GM23338 (cell line): ENCODE data around the gene LMBR1. TPM values are rescaled to one million over a fixed set of nuclear protein-coding genes. Genes with fewer than 3 reads are reported as not detected.

Source experiments
- ATAC-seq: fragments of 200-7000 bp; cut with Tn5 transposase; 3 replicates; pipeline ENCODE4 v1.9.1; 2020
- DNase-seq: peaks from one replicate; pipeline ENCODE4 v3.0.0-alpha.2; 2015; ENCODE audit warnings: low spot score
- H2AFZ ChIP-seq: fragments of 200-600 bp; sonication (generic); 2 replicates; pipeline ENCODE4 v1.8.0; 2016; ENCODE audit warnings: antibody characterized with exemption, mild to moderate bottlenecking, moderate library complexity
- H3F3A ChIP-seq: fragments of 200-600 bp; sonication (generic); replicated peaks from 2 replicates; pipeline ENCODE4 v1.8.0; 2017; ENCODE audit warnings: antibody characterized with exemption, mixed run types, low read depth
- H3K27ac ChIP-seq: fragments of 200-600 bp; sonication (generic); 2 replicates; pipeline ENCODE4 v1.6.1; 2016; ENCODE audit warnings: low read depth
- H3K27me3 ChIP-seq: fragments of 200-600 bp; sonication (generic); 2 replicates; pipeline ENCODE4 v1.8.0; 2016; ENCODE audit warnings: mild to moderate bottlenecking, mixed run types, moderate library complexity; ENCODE audit not compliant: insufficient read depth
- H3K36me3 ChIP-seq: fragments of 200-600 bp; sonication (generic); 2 replicates; pipeline ENCODE4 v1.8.0; 2016; ENCODE audit warnings: mild to moderate bottlenecking; ENCODE audit not compliant: insufficient read depth
- H3K4me1 ChIP-seq: fragments of 200-600 bp; sonication (generic); 2 replicates; pipeline ENCODE4 v1.8.0; 2016; ENCODE audit warnings: mild to moderate bottlenecking, moderate library complexity; ENCODE audit not compliant: insufficient read depth
- H3K4me2 ChIP-seq: fragments of 200-600 bp; sonication (generic); 2 replicates; pipeline ENCODE4 v1.7.1; 2017; ENCODE audit warnings: mixed run types
- H3K4me3 ChIP-seq: fragments of 200-600 bp; sonication (generic); 2 replicates; pipeline ENCODE4 v1.6.1; 2016; ENCODE audit warnings: mixed run types
- H3K79me2 ChIP-seq: fragments of 200-600 bp; sonication (generic); replicated peaks from 2 replicates; pipeline ENCODE4 v1.8.0; 2017; ENCODE audit warnings: mild to moderate bottlenecking; ENCODE audit not compliant: insufficient read depth
- H3K9me2 ChIP-seq: fragments of 200-600 bp; sonication (generic); 2 replicates; pipeline ENCODE4 v1.8.0; 2017; ENCODE audit not compliant: insufficient read depth
- H4K20me1 ChIP-seq: fragments of 200-600 bp; sonication (generic); replicated peaks from 2 replicates; pipeline ENCODE4 v1.8.0; 2017; ENCODE audit warnings: mild to moderate bottlenecking; ENCODE audit not compliant: insufficient read depth
- H3K27ac Mint-ChIP-seq: 2 replicates; pipeline ENCODE4 v1.8.0; 2020; ENCODE audit warnings: inconsistent platforms, mild to moderate bottlenecking, moderate library complexity, mixed read lengths
- H3K27me3 Mint-ChIP-seq: 3 replicates; pipeline ENCODE4 v1.8.0; 2022; ENCODE audit warnings: low read depth, mild to moderate bottlenecking, moderate library complexity, mixed read lengths, inconsistent platforms; ENCODE audit not compliant: insufficient read depth, poor library complexity
- H3K36me3 Mint-ChIP-seq: 3 replicates; pipeline ENCODE4 v1.8.0; 2021; ENCODE audit warnings: low read depth, mild to moderate bottlenecking, inconsistent platforms, moderate library complexity, mixed read lengths
- H3K4me1 Mint-ChIP-seq: 3 replicates; pipeline ENCODE4 v1.8.0; 2020; ENCODE audit warnings: mild to moderate bottlenecking, inconsistent platforms, mixed read lengths
- H3K4me3 Mint-ChIP-seq: 3 replicates; pipeline ENCODE4 v1.8.0; 2021; ENCODE audit warnings: moderate library complexity, mild to moderate bottlenecking, inconsistent platforms, mixed read lengths
- H3K9me3 Mint-ChIP-seq: 3 replicates; pipeline ENCODE4 v1.8.0; 2020; ENCODE audit warnings: moderate library complexity, mild to moderate bottlenecking, inconsistent platforms, mixed read lengths
- CREB1 ChIP-seq: fragments of 250-450 bp; sonication (Bioruptor Pico); IDR thresholded peaks from 2 replicates; pipeline ENCODE4 v1.5.0; 2020; ENCODE audit warnings: low read depth, mild to moderate bottlenecking, moderate library complexity
- EZH2 ChIP-seq: fragments of 200-600 bp; sonication (generic); IDR thresholded peaks from one replicate; pipeline ENCODE4 v1.8.0; 2017; ENCODE audit warnings: antibody characterized with exemption, mild to moderate bottlenecking, low read depth; ENCODE audit not compliant: unreplicated experiment
- EZH2phosphoT487 ChIP-seq: fragments of 200-600 bp; sonication (generic); IDR thresholded peaks from one replicate; pipeline ENCODE4 v1.8.1; 2018; ENCODE audit warnings: antibody characterized with exemption; ENCODE audit not compliant: unreplicated experiment
- JUNB ChIP-seq: IDR thresholded peaks from one replicate; pipeline ENCODE4 v1.6.1; 2016; ENCODE audit warnings: antibody characterized with exemption; ENCODE audit not compliant: unreplicated experiment
- NANOG ChIP-seq: IDR thresholded peaks from 2 replicates; pipeline ENCODE4 v1.6.1; 2016; ENCODE audit warnings: antibody characterized with exemption, borderline replicate concordance
- POLR2AphosphoS5 ChIP-seq: IDR thresholded peaks from 2 replicates; pipeline ENCODE4 v1.6.1; 2016; ENCODE audit warnings: antibody characterized with exemption, low read depth
- STAT1 ChIP-seq: IDR thresholded peaks from one replicate; pipeline ENCODE4 v1.6.1; 2016; ENCODE audit warnings: antibody characterized with exemption; ENCODE audit not compliant: unreplicated experiment
- ZNF114 ChIP-seq: fragments of 250-450 bp; sonication (Bioruptor Pico); IDR thresholded peaks from 2 replicates; pipeline ENCODE4 v1.5.0; 2020; ENCODE audit warnings: mild to moderate bottlenecking, moderate library complexity
- ZNF331 ChIP-seq: fragments of 250-450 bp; sonication (Bioruptor Pico); IDR thresholded peaks from 2 replicates; pipeline ENCODE4 v1.5.0; 2020; ENCODE audit warnings: low read depth, mild to moderate bottlenecking, moderate library complexity
- polyA plus RNA-seq: library from polyadenylated mRNA; unstranded; fragments of >200 nt; fragmentation: Nextera tagmentation; extraction: Ambion mirVana; gene quantifications from 2 replicates; pipeline ENCODE4 v1.2.1, GENCODE V29; 2016
- total RNA-seq: library from RNA; depleted of rRNA; stranded (reverse); fragments of >200 nt; shearing (Covaris generic); gene quantifications from 2 replicates; pipeline ENCODE4 v1.2.3, GENCODE V29; 2014
- TF ChIP-seq, protein P1 (sequence below): IDR thresholded peaks from 2 replicates; pipeline ENCODE4 v1.6.1; 2016; ENCODE audit warnings: antibody characterized with exemption
- TF ChIP-seq, protein P2 (sequence below), 2 experiments: fragments of 200-600 bp in 1 of 2; sonication (generic) in 1 of 2; conservative IDR thresholded peaks; 2 replicates each; pipeline versions ENCODE4 v1.5.1 to v1.6.1; 2016 to 2017; ENCODE audit warnings: antibody characterized with exemption in 2 of 2, low read depth in 2 of 2, mild to moderate bottlenecking in 2 of 2, moderate library complexity in 1 of 2
- TF ChIP-seq, protein P3 (sequence below): IDR thresholded peaks from one replicate; pipeline ENCODE4 v1.6.1; 2018; ENCODE audit warnings: antibody characterized with exemption; ENCODE audit not compliant: unreplicated experiment
- TF ChIP-seq, protein P4 (sequence below): fragments of 250-450 bp; sonication (Bioruptor Pico); IDR thresholded peaks from 2 replicates; pipeline ENCODE4 v1.5.0; 2020; ENCODE audit warnings: mild to moderate bottlenecking, moderate library complexity

The LMBR1 gene
- total and polyA plus RNA-seq, 2 experiments from 2014 or later: 21.8 to 90.1 TPM

DNA sequence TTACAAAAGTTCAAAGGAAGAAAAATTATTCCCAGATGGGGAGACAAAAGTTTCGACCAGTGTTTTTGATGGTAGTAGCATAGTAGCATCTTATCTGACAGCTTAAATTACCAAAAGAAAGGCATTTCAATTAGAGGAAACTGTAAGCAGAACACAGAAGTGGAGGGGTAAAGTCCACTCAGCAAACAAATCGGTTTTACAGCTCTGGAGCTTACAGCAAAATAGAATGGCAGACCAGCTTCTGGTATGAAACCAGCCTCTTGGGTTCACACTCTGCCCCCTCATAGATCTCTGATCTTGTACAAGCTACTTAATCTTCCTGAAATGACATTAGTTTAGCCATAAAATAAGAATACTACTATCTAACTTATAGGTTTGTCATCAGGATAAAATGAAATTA lies 133.8 kb downstream of the LMBR1 start:
- Histone ChIP-seq H4K20me1 (0 out of 2 replicates have a peak, but pooled peaks cover 3% of the 10 kb centered on the region), H3K4me3 (no peak overlapping the region), H3K4me1 (no peaks in the 10 kb centered on the region), H3K27ac (no peak overlapping the region), H3K9me2 (no peaks in the 10 kb centered on the region), H2AFZ (no peak overlapping the region), H3K27me3 (no peaks in the 10 kb centered on the region), H3F3A (no peaks in the 10 kb centered on the region), H3K36me3 (peaks cover 4% of the 10 kb centered on the region; the same call in 1 of the 2 replicates), H3K79me2 (no peaks in the 10 kb centered on the region), H3K4me2 (no peak overlapping the region)
- Mint-ChIP-seq H3K9me3 (peaks cover 13% of the 10 kb centered on the region), H3K36me3 (peaks cover 42% of the 10 kb centered on the region), H3K4me3 (no peak overlapping the region), H3K27me3 (no peaks in the 10 kb centered on the region), H3K4me1 (peaks cover 6% of the 10 kb centered on the region; the same call in 2 of the 3 replicates), H3K27ac (no peak overlapping the region)
- TF ChIP-seq, protein P1, sequence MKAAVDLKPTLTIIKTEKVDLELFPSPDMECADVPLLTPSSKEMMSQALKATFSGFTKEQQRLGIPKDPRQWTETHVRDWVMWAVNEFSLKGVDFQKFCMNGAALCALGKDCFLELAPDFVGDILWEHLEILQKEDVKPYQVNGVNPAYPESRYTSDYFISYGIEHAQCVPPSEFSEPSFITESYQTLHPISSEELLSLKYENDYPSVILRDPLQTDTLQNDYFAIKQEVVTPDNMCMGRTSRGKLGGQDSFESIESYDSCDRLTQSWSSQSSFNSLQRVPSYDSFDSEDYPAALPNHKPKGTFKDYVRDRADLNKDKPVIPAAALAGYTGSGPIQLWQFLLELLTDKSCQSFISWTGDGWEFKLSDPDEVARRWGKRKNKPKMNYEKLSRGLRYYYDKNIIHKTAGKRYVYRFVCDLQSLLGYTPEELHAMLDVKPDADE: no peak
- TF ChIP-seq POLR2AphosphoS5: no peak
- TF ChIP-seq EZH2phosphoT487: no peak
- TF ChIP-seq, protein P2, sequence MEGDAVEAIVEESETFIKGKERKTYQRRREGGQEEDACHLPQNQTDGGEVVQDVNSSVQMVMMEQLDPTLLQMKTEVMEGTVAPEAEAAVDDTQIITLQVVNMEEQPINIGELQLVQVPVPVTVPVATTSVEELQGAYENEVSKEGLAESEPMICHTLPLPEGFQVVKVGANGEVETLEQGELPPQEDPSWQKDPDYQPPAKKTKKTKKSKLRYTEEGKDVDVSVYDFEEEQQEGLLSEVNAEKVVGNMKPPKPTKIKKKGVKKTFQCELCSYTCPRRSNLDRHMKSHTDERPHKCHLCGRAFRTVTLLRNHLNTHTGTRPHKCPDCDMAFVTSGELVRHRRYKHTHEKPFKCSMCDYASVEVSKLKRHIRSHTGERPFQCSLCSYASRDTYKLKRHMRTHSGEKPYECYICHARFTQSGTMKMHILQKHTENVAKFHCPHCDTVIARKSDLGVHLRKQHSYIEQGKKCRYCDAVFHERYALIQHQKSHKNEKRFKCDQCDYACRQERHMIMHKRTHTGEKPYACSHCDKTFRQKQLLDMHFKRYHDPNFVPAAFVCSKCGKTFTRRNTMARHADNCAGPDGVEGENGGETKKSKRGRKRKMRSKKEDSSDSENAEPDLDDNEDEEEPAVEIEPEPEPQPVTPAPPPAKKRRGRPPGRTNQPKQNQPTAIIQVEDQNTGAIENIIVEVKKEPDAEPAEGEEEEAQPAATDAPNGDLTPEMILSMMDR (conservative IDR thresholded peaks at IDR 0.05; ENCODE audit: low read depth in 2 of 2): no peak
- TF ChIP-seq, protein P3, sequence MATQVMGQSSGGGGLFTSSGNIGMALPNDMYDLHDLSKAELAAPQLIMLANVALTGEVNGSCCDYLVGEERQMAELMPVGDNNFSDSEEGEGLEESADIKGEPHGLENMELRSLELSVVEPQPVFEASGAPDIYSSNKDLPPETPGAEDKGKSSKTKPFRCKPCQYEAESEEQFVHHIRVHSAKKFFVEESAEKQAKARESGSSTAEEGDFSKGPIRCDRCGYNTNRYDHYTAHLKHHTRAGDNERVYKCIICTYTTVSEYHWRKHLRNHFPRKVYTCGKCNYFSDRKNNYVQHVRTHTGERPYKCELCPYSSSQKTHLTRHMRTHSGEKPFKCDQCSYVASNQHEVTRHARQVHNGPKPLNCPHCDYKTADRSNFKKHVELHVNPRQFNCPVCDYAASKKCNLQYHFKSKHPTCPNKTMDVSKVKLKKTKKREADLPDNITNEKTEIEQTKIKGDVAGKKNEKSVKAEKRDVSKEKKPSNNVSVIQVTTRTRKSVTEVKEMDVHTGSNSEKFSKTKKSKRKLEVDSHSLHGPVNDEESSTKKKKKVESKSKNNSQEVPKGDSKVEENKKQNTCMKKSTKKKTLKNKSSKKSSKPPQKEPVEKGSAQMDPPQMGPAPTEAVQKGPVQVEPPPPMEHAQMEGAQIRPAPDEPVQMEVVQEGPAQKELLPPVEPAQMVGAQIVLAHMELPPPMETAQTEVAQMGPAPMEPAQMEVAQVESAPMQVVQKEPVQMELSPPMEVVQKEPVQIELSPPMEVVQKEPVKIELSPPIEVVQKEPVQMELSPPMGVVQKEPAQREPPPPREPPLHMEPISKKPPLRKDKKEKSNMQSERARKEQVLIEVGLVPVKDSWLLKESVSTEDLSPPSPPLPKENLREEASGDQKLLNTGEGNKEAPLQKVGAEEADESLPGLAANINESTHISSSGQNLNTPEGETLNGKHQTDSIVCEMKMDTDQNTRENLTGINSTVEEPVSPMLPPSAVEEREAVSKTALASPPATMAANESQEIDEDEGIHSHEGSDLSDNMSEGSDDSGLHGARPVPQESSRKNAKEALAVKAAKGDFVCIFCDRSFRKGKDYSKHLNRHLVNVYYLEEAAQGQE: no peak
- no peak for TF ChIP-seq STAT1
- TF ChIP-seq, protein P4, sequence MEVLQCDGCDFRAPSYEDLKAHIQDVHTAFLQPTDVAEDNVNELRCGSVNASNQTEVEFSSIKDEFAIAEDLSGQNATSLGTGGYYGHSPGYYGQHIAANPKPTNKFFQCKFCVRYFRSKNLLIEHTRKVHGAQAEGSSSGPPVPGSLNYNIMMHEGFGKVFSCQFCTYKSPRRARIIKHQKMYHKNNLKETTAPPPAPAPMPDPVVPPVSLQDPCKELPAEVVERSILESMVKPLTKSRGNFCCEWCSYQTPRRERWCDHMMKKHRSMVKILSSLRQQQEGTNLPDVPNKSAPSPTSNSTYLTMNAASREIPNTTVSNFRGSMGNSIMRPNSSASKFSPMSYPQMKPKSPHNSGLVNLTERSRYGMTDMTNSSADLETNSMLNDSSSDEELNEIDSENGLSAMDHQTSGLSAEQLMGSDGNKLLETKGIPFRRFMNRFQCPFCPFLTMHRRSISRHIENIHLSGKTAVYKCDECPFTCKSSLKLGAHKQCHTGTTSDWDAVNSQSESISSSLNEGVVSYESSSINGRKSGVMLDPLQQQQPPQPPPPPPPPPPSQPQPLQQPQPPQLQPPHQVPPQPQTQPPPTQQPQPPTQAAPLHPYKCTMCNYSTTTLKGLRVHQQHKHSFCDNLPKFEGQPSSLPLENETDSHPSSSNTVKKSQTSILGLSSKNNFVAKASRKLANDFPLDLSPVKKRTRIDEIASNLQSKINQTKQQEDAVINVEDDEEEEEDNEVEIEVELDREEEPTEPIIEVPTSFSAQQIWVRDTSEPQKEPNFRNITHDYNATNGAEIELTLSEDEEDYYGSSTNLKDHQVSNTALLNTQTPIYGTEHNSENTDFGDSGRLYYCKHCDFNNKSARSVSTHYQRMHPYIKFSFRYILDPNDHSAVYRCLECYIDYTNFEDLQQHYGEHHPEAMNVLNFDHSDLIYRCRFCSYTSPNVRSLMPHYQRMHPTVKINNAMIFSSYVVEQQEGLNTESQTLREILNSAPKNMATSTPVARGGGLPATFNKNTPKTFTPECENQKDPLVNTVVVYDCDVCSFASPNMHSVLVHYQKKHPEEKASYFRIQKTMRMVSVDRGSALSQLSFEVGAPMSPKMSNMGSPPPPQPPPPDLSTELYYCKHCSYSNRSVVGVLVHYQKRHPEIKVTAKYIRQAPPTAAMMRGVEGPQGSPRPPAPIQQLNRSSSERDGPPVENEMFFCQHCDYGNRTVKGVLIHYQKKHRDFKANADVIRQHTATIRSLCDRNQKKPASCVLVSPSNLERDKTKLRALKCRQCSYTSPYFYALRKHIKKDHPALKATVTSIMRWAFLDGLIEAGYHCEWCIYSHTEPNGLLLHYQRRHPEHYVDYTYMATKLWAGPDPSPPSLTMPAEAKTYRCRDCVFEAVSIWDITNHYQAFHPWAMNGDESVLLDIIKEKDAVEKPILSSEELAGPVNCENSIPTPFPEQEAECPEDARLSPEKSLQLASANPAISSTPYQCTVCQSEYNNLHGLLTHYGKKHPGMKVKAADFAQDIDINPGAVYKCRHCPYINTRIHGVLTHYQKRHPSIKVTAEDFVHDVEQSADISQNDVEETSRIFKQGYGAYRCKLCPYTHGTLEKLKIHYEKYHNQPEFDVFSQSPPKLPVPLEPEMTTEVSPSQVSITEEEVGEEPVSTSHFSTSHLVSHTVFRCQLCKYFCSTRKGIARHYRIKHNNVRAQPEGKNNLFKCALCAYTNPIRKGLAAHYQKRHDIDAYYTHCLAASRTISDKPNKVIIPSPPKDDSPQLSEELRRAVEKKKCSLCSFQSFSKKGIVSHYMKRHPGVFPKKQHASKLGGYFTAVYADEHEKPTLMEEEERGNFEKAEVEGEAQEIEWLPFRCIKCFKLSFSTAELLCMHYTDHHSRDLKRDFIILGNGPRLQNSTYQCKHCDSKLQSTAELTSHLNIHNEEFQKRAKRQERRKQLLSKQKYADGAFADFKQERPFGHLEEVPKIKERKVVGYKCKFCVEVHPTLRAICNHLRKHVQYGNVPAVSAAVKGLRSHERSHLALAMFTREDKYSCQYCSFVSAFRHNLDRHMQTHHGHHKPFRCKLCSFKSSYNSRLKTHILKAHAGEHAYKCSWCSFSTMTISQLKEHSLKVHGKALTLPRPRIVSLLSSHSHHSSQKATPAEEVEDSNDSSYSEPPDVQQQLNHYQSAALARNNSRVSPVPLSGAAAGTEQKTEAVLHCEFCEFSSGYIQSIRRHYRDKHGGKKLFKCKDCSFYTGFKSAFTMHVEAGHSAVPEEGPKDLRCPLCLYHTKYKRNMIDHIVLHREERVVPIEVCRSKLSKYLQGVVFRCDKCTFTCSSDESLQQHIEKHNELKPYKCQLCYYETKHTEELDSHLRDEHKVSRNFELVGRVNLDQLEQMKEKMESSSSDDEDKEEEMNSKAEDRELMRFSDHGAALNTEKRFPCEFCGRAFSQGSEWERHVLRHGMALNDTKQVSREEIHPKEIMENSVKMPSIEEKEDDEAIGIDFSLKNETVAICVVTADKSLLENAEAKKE (CRISPR knock-in tag): no peak
- no peak for TF ChIP-seq JUNB
- no peak for TF ChIP-seq CREB1 (CRISPR knock-in tag)
- no peak for TF ChIP-seq ZNF114 (CRISPR knock-in tag)
- TF ChIP-seq ZNF331 (CRISPR knock-in tag): no peak
- TF ChIP-seq NANOG: no peak
- no peak for TF ChIP-seq EZH2
- ATAC-seq: no peak
- no peak for DNase-seq
